RWPE2 (cell line): ENCODE measurements around the gene CLPSL1.

Experiments
- ATAC-seq: fragments of 200-7000 bp; cut with Tn5 transposase; 3 replicates; pipeline ENCODE4 v1.9.1; 2021; ENCODE audit warnings: low read depth
- DNase-seq: peaks from one replicate; pipeline ENCODE4 v3.0.0-alpha.2; 2020; ENCODE audit warnings: low spot score
- H3K27ac ChIP-seq: fragments of 450-650 bp; 2 replicates; pipeline ENCODE4 v1.5.1; 2017; ENCODE audit warnings: mild to moderate bottlenecking; ENCODE audit not compliant: poor library complexity, severe bottlenecking
- H3K27me3 ChIP-seq: fragments of 250-450 bp; sonication (Bioruptor Pico); 2 replicates; pipeline ENCODE4 v1.5.1; 2021; ENCODE audit warnings: mild to moderate bottlenecking, moderate library complexity; ENCODE audit not compliant: insufficient read depth, poor library complexity, severe bottlenecking
- H3K36me3 ChIP-seq: fragments of 250-450 bp; sonication (Bioruptor Pico); 2 replicates; pipeline ENCODE4 v1.5.1; 2020; ENCODE audit warnings: low read depth, mild to moderate bottlenecking, moderate library complexity
- H3K4me1 ChIP-seq: fragments of 250-450 bp; sonication (Bioruptor Pico); 2 replicates; pipeline ENCODE4 v1.5.1; 2021; ENCODE audit warnings: mild to moderate bottlenecking, moderate library complexity; ENCODE audit not compliant: insufficient read depth, poor library complexity, severe bottlenecking
- H3K4me3 ChIP-seq: fragments of 250-450 bp; sonication (Bioruptor Pico); 2 replicates; pipeline ENCODE4 v1.5.1; 2021; ENCODE audit warnings: mild to moderate bottlenecking, moderate library complexity; ENCODE audit not compliant: severe bottlenecking
- H3K9me3 ChIP-seq: fragments of 250-450 bp; sonication (Bioruptor Pico); 2 replicates; pipeline ENCODE4 v1.5.1; 2021; ENCODE audit warnings: mild to moderate bottlenecking, moderate library complexity; ENCODE audit not compliant: severe bottlenecking
- TF ChIP-seq, protein P1 (sequence below): fragments of 450-650 bp; IDR thresholded peaks from one replicate; pipeline ENCODE4 v1.5.1; 2017; ENCODE audit warnings: mild to moderate bottlenecking, moderate library complexity; ENCODE audit not compliant: poor library complexity, severe bottlenecking

CLPSL1 gene

GRCh38 chr6:35824552-35825192 is 43.9 kb downstream of the CLPSL1 start:
- Histone ChIP-seq H3K36me3 (no peaks in the 10 kb centered on the region), H3K4me1 (no peaks in the 10 kb centered on the region), H3K9me3 (no peaks in the 10 kb centered on the region), H3K27ac (no peak overlapping the region), H3K4me3 (no peak overlapping the region), H3K27me3 (no peaks in the 10 kb centered on the region)
- TF ChIP-seq, protein P1, sequence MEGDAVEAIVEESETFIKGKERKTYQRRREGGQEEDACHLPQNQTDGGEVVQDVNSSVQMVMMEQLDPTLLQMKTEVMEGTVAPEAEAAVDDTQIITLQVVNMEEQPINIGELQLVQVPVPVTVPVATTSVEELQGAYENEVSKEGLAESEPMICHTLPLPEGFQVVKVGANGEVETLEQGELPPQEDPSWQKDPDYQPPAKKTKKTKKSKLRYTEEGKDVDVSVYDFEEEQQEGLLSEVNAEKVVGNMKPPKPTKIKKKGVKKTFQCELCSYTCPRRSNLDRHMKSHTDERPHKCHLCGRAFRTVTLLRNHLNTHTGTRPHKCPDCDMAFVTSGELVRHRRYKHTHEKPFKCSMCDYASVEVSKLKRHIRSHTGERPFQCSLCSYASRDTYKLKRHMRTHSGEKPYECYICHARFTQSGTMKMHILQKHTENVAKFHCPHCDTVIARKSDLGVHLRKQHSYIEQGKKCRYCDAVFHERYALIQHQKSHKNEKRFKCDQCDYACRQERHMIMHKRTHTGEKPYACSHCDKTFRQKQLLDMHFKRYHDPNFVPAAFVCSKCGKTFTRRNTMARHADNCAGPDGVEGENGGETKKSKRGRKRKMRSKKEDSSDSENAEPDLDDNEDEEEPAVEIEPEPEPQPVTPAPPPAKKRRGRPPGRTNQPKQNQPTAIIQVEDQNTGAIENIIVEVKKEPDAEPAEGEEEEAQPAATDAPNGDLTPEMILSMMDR = no peak
- no peak for ATAC-seq
- DNase-seq = no peak

GRCh38 chr6:35829306-35829705 is 48.5 kb downstream of the CLPSL1 start:
- ATAC-seq = no peak

DNA sequence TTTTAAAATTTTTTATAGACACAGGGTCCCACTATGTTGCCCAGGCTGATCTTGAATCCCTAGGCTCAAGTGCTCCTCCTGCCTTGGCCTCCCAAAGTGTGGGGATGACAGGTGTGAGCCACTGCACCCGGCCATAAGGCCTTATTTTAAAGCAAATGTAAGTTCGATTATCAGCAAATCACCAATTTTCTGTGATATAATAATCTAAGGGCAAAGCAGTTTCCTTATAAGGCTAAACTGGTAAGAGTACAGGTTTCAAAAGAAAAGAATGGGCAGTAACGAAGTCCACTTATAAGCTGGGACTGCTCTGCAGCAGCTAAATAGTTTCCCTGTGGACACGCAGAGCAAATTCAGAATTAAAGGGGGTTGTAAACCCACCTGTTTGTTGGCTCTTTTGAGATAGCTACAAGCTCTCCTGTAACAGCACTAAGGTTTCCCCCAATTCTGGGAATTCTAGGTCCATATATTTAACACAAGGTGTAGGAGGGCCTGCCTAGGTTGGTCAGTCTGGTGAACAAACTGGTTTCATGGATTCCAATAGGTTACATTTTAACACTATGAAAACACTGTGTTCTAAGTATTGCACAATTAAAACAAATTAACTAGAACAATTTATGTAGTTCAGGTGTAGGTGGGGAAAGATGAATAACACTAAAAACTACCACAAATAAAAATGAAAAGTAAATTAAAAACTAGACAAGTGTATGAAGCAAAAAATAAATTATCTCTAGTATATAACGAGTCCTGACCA is 50.6 kb downstream of the CLPSL1 start:
- ATAC-seq (peak; percentile 31; the same call in 2 of the 3 replicates), DNase-seq (no peak)
- TF ChIP-seq, protein P1 = no peak
- H3K27ac ChIP-seq = no peak overlapping the region
- H3K27me3 ChIP-seq = no peaks in the 10 kb centered on the region
- no peaks in the 10 kb centered on the region for H3K4me1 ChIP-seq
- H3K9me3 ChIP-seq = no peaks in the 10 kb centered on the region
- peaks cover 37% of the 10 kb centered on the region for H3K36me3 ChIP-seq
- no peak overlapping the region for H3K4me3 ChIP-seq

More at GRCh38 chr6:35829306-35829705, 48.5 kb downstream of the CLPSL1 start:
- H3K4me1 ChIP-seq = no peaks in the 10 kb centered on the region
- H3K36me3 ChIP-seq = peaks cover 21% of the 10 kb centered on the region
- TF ChIP-seq, protein P1 = no peak
- H3K4me3 ChIP-seq = no peak overlapping the region
- H3K27me3 ChIP-seq = no peaks in the 10 kb centered on the region
- no peaks in the 10 kb centered on the region for H3K9me3 ChIP-seq
- DNase-seq = no peak
- H3K27ac ChIP-seq = no peak overlapping the region

DNA sequence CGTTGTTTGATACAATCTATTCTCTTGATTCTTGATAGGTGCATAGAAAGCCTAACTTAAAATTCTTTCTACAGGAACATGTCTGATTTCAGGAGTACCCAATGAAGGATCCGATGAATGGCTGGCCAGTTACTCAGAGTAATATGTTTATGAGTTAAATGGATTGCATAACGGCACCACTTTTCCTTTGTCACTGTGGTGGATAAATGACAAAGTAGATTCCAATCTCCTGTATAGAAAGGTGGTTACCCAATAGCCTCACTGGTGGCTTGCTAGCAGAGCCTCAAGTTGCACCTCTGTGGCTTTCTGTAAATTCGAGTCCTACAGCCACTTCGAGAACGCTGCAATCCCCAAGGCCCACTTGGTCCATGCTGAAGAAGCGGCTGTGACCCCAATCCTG is 52.7 kb downstream of the CLPSL1 start:
- Histone ChIP-seq H3K36me3 (peaks cover 53% of the 10 kb centered on the region), H3K27ac (no peak overlapping the region), H3K4me3 (no peak overlapping the region), H3K9me3 (no peaks in the 10 kb centered on the region), H3K4me1 (no peaks in the 10 kb centered on the region), H3K27me3 (no peaks in the 10 kb centered on the region)
- TF ChIP-seq, protein P1 = no peak
- no peak for ATAC-seq
- DNase-seq = no peak
